Liver (tissue), 9 donors: Measurements from ENCODE around the gene SGMS1. TPM values are rescaled to one million over a fixed set of nuclear protein-coding genes. Genes with fewer than 3 reads are reported as not detected.

Experiments
- DNase-seq: peaks from one replicate; pipeline ENCODE4 v3.0.0-alpha.2; 2017; ENCODE audit warnings: low spot score
- H3K27ac ChIP-seq, 2 donors: one replicate each; pipeline ENCODE4 v1.7.0; 2013; ENCODE audit warnings: inconsistent platforms in 2 of 2, low read length in 2 of 2, control low read depth in 1 of 2, low read depth in 1 of 2, mild to moderate bottlenecking in 1 of 2
- H3K27me3 ChIP-seq, 4 donors: one replicate each; pipeline versions ENCODE4 v1.6.1 to v1.7.0; 2013; ENCODE audit warnings: low read length in 3 of 4, inconsistent platforms in 1 of 4, mild to moderate bottlenecking in 1 of 4, moderate library complexity in 1 of 4; ENCODE audit not compliant: control insufficient read depth in 4 of 4, insufficient read depth in 4 of 4
- H3K36me3 ChIP-seq, 4 donors: one replicate each; pipeline versions ENCODE4 v1.6.1 to v1.7.0; 2013; ENCODE audit warnings: low read length in 3 of 4, mild to moderate bottlenecking in 3 of 4, low read depth in 1 of 4, moderate library complexity in 1 of 4; ENCODE audit not compliant: control insufficient read depth in 4 of 4, insufficient read depth in 3 of 4
- H3K4me1 ChIP-seq, 4 donors: one replicate each; pipeline versions ENCODE4 v1.6.1 to v1.7.0; 2013; ENCODE audit warnings: low read length in 3 of 4, mild to moderate bottlenecking in 3 of 4, moderate library complexity in 1 of 4; ENCODE audit not compliant: control insufficient read depth in 4 of 4, insufficient read depth in 4 of 4
- H3K4me3 ChIP-seq, 3 donors: one replicate each; pipeline versions ENCODE4 v1.6.1 to v1.7.0; 2013; ENCODE audit warnings: low read length in 3 of 3, control low read depth in 1 of 3, low read depth in 1 of 3, mild to moderate bottlenecking in 1 of 3
- H3K9ac ChIP-seq, 2 donors: one replicate each; pipeline ENCODE4 v1.7.0; 2013; ENCODE audit warnings: low read length in 2 of 2, mild to moderate bottlenecking in 2 of 2, moderate library complexity in 2 of 2, control low read depth in 1 of 2, low read depth in 1 of 2
- H3K9me3 ChIP-seq, 4 donors: one replicate each; pipeline versions ENCODE4 v1.6.1 to v1.7.0; 2013; ENCODE audit warnings: low read length in 3 of 4; ENCODE audit not compliant: control insufficient read depth in 4 of 4
- ATF3 ChIP-seq: IDR thresholded peaks from 2 replicates; pipeline ENCODE4 v1.6.1; 2016; ENCODE audit warnings: antibody characterized with exemption
- CTCF ChIP-seq: fragments of 150-350 bp; IDR thresholded peaks from 2 replicates; pipeline ENCODE4 v1.5.1; 2017; ENCODE audit warnings: improper control_type of control experiment, low read depth, low read length; ENCODE audit not compliant: missing input control
- EGR1 ChIP-seq, 2 donors: IDR thresholded peaks; 2 replicates each; pipeline ENCODE4 v1.6.1; 2016 to 2018; ENCODE audit warnings: antibody characterized with exemption in 2 of 2, low read depth in 2 of 2
- FOXA1 ChIP-seq: IDR thresholded peaks from 2 replicates; pipeline ENCODE4 v1.6.1; 2016; ENCODE audit warnings: antibody characterized with exemption
- FOXA2 ChIP-seq: IDR thresholded peaks from 2 replicates; pipeline ENCODE4 v1.6.1; 2016; ENCODE audit warnings: antibody characterized with exemption
- GABPA ChIP-seq, 2 donors: IDR thresholded peaks in 1 of 2; conservative IDR thresholded peaks in 1 of 2; 2 replicates each; pipeline ENCODE4 v1.6.1; 2016; ENCODE audit warnings: antibody characterized with exemption in 2 of 2, mild to moderate bottlenecking in 1 of 2, moderate library complexity in 1 of 2
- HNF4A ChIP-seq, 2 donors: conservative IDR thresholded peaks; 2 replicates each; pipeline ENCODE4 v1.6.1; 2016; ENCODE audit warnings: antibody characterized with exemption in 2 of 2, mild to moderate bottlenecking in 2 of 2
- HNF4G ChIP-seq: IDR thresholded peaks from 2 replicates; pipeline ENCODE4 v1.6.1; 2016; ENCODE audit warnings: antibody characterized with exemption
- JUND ChIP-seq, 2 donors: IDR thresholded peaks; 2 replicates each; pipeline ENCODE4 v1.6.1; 2016; ENCODE audit warnings: antibody characterized with exemption in 2 of 2
- MAX ChIP-seq: IDR thresholded peaks from 2 replicates; pipeline ENCODE4 v1.6.1; 2016; ENCODE audit warnings: antibody characterized with exemption
- NR2F2 ChIP-seq: IDR thresholded peaks from 2 replicates; pipeline ENCODE4 v1.6.1; 2016; ENCODE audit warnings: antibody characterized with exemption
- RAD21 ChIP-seq, 2 donors: IDR thresholded peaks; 2 replicates each; pipeline ENCODE4 v1.6.1; 2016; ENCODE audit warnings: antibody characterized with exemption in 2 of 2, mild to moderate bottlenecking in 2 of 2
- REST ChIP-seq: IDR thresholded peaks from 2 replicates; pipeline ENCODE4 v1.6.1; 2016; ENCODE audit warnings: antibody characterized with exemption, mild to moderate bottlenecking
- RXRA ChIP-seq, 2 donors: IDR thresholded peaks; 2 replicates each; pipeline ENCODE4 v1.6.1; 2017 to 2018; ENCODE audit warnings: antibody characterized with exemption in 2 of 2, mild to moderate bottlenecking in 1 of 2
- SP1 ChIP-seq: IDR thresholded peaks from 2 replicates; pipeline ENCODE4 v1.6.1; 2018; ENCODE audit warnings: antibody characterized with exemption, mild to moderate bottlenecking
- TAF1 ChIP-seq: conservative IDR thresholded peaks from 2 replicates; pipeline ENCODE4 v1.6.1; 2016; ENCODE audit warnings: antibody characterized with exemption, mild to moderate bottlenecking
- YY1 ChIP-seq: IDR thresholded peaks from 2 replicates; pipeline ENCODE4 v1.6.1; 2016; ENCODE audit warnings: antibody characterized with exemption, mild to moderate bottlenecking
- ZBTB33 ChIP-seq: IDR thresholded peaks from 2 replicates; pipeline ENCODE4 v1.6.1; 2016; ENCODE audit warnings: antibody characterized with exemption
- WGBS: extraction: QIAGEN DNeasy Blood & Tissue Kit; methylation state at CpG from one replicate; pipeline ENCODE4 v1.1.7; 2013; 5-methylcytosine and 5-hydroxymethylcytosine counted together
- polyA plus RNA-seq, 2 donors: library from polyadenylated mRNA; stranded (reverse) in 1 of 2; unstranded in 1 of 2; fragments of 200-250 nt in 1 of 2; fragments of >200 nt in 1 of 2; fragmentation: Nextera tagmentation in 1 of 2; extraction: Ambion mirVana in 1 of 2; gene quantifications; one replicate each; pipeline versions ENCODE4 v1.2.1 to v1.2.3, GENCODE V29; 2013 to 2015
- total RNA-seq, 2 donors: library from RNA; depleted of rRNA; stranded (reverse); fragments of >200 nt; gene quantifications; one replicate each; pipeline ENCODE4 v1.2.3, GENCODE V29; 2014
- donor health status: healthy.
- donor health status: healthy.
- donor health status: healthy.
- donor health status: healthy.
- donor health status: healthy.

SGMS1 gene
- total and polyA plus RNA-seq, 4 donors, result 6.8 to 98.2 (median 21.1) TPM

GRCh38 chr10:50318129-50318528 is 305.6 kb downstream of the SGMS1 start:
- DNase-seq, result no peak
- no peak overlapping the region for H3K9ac ChIP-seq
- H3K9me3 ChIP-seq, result no peaks in the 10 kb centered on the region
- no peak for TF ChIP-seq ZBTB33
- TF ChIP-seq FOXA1, result no peak
- no peak for TF ChIP-seq HNF4G
- TF ChIP-seq HNF4A (conservative IDR thresholded peaks at IDR 0.05), result no peak
- TF ChIP-seq GABPA (IDR thresholded peaks at IDR 0.05 in 1 of 2, conservative IDR thresholded peaks at IDR 0.05 in 1 of 2), result no peak
- TF ChIP-seq YY1, result no peak
- no peak for TF ChIP-seq JUND (IDR thresholded peaks at IDR 0.05)
- no peak for TF ChIP-seq FOXA2
- TF ChIP-seq MAX, result no peak
- TF ChIP-seq NR2F2, result no peak
- no peak for TF ChIP-seq EGR1 (IDR thresholded peaks at IDR 0.05; ENCODE audit: low read depth in 2 of 2)
- TF ChIP-seq RXRA (IDR thresholded peaks at IDR 0.05), result no peak
- no peak for TF ChIP-seq TAF1
- TF ChIP-seq SP1, result no peak
- TF ChIP-seq RAD21 (IDR thresholded peaks at IDR 0.05), result no peak
- H3K27me3 ChIP-seq, result no peaks in the 10 kb centered on the region
- no peak overlapping the region for H3K27ac ChIP-seq
- no peak overlapping the region for H3K4me3 ChIP-seq
- peaks cover 0 to 3% (median 0%) of the 10 kb centered on the region in 4 donors for H3K36me3 ChIP-seq
- H3K4me1 ChIP-seq, result no peaks in the 10 kb centered on the region

- Histone ChIP-seq H3K9me3 (no peaks in the 10 kb centered on the region), H3K9ac (no peak overlapping the region), H3K27ac (no peak overlapping the region), H3K4me1 (no peaks in the 10 kb centered on the region), H3K27me3 (no peaks in the 10 kb centered on the region), H3K36me3 (peaks cover 0 to 7% (median 2%) of the 10 kb centered on the region in 4 donors), H3K4me3 (no peak overlapping the region)
- no peak for DNase-seq
- TF ChIP-seq ATF3, result no peak
- no peak for TF ChIP-seq EGR1 (IDR thresholded peaks at IDR 0.05; ENCODE audit: low read depth in 2 of 2)
- TF ChIP-seq HNF4A (conservative IDR thresholded peaks at IDR 0.05), result no peak
- no peak for TF ChIP-seq SP1
- TF ChIP-seq GABPA (IDR thresholded peaks at IDR 0.05 in 1 of 2, conservative IDR thresholded peaks at IDR 0.05 in 1 of 2), result no peak
- TF ChIP-seq JUND (IDR thresholded peaks at IDR 0.05), result no peak
- no peak for TF ChIP-seq RAD21 (IDR thresholded peaks at IDR 0.05)
- no peak for TF ChIP-seq HNF4G
- no peak for TF ChIP-seq RXRA (IDR thresholded peaks at IDR 0.05)
- TF ChIP-seq NR2F2, result no peak
- no peak for TF ChIP-seq MAX
- TF ChIP-seq YY1, result no peak
- TF ChIP-seq CTCF, result no peak
- TF ChIP-seq TAF1, result no peak
- TF ChIP-seq REST, result no peak
- no peak for TF ChIP-seq FOXA2
- no peak for TF ChIP-seq ZBTB33
- TF ChIP-seq FOXA1, result no peak
- 95% methylated on average over 5 of the region's 5 CpGs for WGBS
Observed at GRCh38 chr10:50316695-50317648, 306.8 kb downstream of the SGMS1 start.
